HG03039 (cell line): ENCODE data around the gene NSA2.

ENCODE experiments used
- ATAC-seq: cut with Tn5 transposase; IDR thresholded peaks from one replicate; pipeline ENCODE4 v1.9.1; 2021; ENCODE audit warnings: mild to moderate bottlenecking, moderate library complexity; ENCODE audit not compliant: unreplicated experiment

Gene NSA2

DNA sequence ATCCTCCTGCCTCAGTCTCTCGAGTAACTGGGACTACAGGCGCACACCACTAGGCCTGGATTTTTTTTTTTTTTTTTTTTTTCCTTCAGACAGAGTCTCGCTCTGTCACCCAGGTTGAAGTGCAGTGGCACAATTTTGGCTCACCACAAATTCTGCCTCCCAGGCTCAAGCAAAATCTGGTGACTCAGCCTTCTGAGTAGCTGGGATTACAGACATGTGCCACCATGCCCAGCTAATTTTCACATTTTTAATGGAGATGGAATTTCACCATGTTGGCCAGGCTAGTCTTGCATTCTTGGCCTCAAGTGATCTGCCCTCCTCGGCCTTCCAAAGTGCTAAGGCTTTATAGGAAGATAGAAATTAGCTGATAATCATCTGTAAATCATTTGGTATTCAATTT is 43.9 kb downstream of the NSA2 start:
- ATAC-seq: no peak

DNA sequence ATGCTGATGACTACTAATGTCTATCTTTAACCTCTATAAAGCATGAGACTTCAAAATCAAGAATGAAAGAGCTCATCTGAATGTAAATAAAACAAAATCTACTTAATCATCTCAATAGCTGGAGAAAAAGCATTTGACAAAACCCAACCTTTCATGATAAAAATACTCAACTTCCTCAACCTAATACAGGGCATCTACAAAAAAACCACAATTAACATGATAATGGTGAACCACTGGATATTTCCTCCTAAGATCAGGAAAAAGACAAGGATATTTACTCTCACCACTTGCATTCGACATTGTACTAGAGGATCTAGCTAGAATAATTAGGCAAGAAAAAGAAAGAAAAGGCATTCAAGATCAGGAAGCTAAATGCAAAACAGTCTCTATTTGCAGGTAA is 49.8 kb downstream of the NSA2 start:
- ATAC-seq: no peak

- no peak for ATAC-seq
Measured at GRCh38 chr5:74822288-74822687, 55.2 kb downstream of the NSA2 start.

GRCh38 chr5:74829413-74829812 is 62.4 kb downstream of the NSA2 start:
- no peak for ATAC-seq
